Small intestine (tissue), 7 donors: Measurements from ENCODE around the gene NKPD1. TPM values are rescaled to one million over a fixed set of nuclear protein-coding genes. Genes with fewer than 3 reads are reported as not detected.
A peak's percentile ranks its signal among the peaks of the same experiment; 100 is the strongest.

Experiments
- DNase-seq, 2 donors: peaks; one replicate each; pipeline versions ENCODE4 v3.0.0 to v3.0.0-alpha.2; 2013
- FAIRE-seq: peaks from 2 replicates; lab custom pipeline; 2012; peaks lifted over from hg19 to GRCh38; lab: Jason Lieb, UNC
- H3K27ac ChIP-seq, 3 donors: one replicate each; pipeline ENCODE4 v1.5.1; 2013; ENCODE audit warnings: low read length in 2 of 3, mild to moderate bottlenecking in 2 of 3, control low read depth in 1 of 3, inconsistent platforms in 1 of 3, low read depth in 1 of 3, moderate library complexity in 1 of 3
- H3K27me3 ChIP-seq, 3 donors: one replicate each; pipeline ENCODE4 v1.6.1; 2013; ENCODE audit warnings: low read length in 3 of 3, inconsistent platforms in 1 of 3; ENCODE audit not compliant: control insufficient read depth in 3 of 3, insufficient read depth in 3 of 3
- H3K36me3 ChIP-seq, 3 donors: one replicate each; pipeline ENCODE4 v1.6.1; 2013; ENCODE audit warnings: low read length in 3 of 3, inconsistent platforms in 1 of 3, low read depth in 1 of 3, mild to moderate bottlenecking in 1 of 3, moderate library complexity in 1 of 3; ENCODE audit not compliant: control insufficient read depth in 3 of 3, insufficient read depth in 2 of 3
- H3K4me1 ChIP-seq, 3 donors: one replicate each; pipeline ENCODE4 v1.6.1; 2013; ENCODE audit warnings: low read length in 2 of 3, inconsistent platforms in 1 of 3, low read depth in 1 of 3, mild to moderate bottlenecking in 1 of 3, moderate library complexity in 1 of 3; ENCODE audit not compliant: control insufficient read depth in 3 of 3, insufficient read depth in 2 of 3
- H3K4me3 ChIP-seq, 3 donors: one replicate each; pipeline ENCODE4 v1.5.1; 2013; ENCODE audit warnings: low read length in 3 of 3, control low read depth in 1 of 3, inconsistent platforms in 1 of 3, low read depth in 1 of 3, mild to moderate bottlenecking in 1 of 3, moderate library complexity in 1 of 3
- H3K9me3 ChIP-seq, 2 donors: one replicate each; pipeline ENCODE4 v1.6.1; 2013; ENCODE audit warnings: low read depth in 1 of 2, low read length in 1 of 2; ENCODE audit not compliant: control insufficient read depth in 2 of 2, insufficient read depth in 1 of 2
- WGBS, 3 donors: extraction: QIAGEN DNeasy Blood & Tissue Kit; methylation state at CpG; one replicate each; pipeline ENCODE4 v1.1.7; 2013; 5-methylcytosine and 5-hydroxymethylcytosine counted together
- polyA plus RNA-seq, 4 donors: library from polyadenylated mRNA; stranded (reverse) in 3 of 4; unstranded in 1 of 4; fragments of 200-250 nt in 3 of 4; fragments of 120-200 nt in 1 of 4; gene quantifications; one replicate each; pipeline versions ENCODE4 v1.2.1 to v1.2.3, GENCODE V29; 2013
- donor health status: healthy with polysubstance abuse.
- donor health status: control.
- donor health status: control.
- donor health status: Bipolar disorder and iron deficiency.
- donor health status: healthy.

The NKPD1 gene
- polyA plus RNA-seq, 4 donors, result 0.09 to 0.13 TPM; not detected in 2

DNA sequence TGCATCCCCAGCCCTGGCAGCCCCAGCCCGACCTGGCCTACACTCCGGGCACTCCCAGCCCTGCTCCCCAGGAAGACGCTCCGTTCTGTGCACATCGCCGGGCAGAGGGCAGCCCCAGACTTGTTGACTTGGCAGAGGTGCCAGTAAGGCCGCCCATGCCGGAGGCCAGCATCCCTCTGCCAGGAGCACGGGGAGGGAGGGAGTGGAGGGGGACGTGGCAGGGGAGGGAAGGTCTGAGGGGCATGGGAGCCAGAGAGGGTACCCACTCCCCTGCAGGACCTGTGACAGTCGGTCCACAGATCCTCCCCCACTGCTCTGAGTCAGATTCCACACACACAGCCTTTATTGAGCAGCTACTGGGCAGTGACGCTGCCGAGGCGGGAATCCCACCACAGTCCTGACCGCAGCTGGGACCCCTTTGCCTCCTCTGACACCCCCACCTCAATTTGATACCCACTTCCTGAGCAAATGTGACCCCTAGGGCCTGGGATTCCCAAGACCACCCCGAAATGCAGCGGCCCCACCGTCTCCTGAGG, 1.9 kb upstream of the NKPD1 start:
- H3K4me1 ChIP-seq, result peaks cover 0 to 11% (median 0%) of the 10 kb centered on the region in 3 donors
- 52 to 82% (median 72%) methylated on average over 16 to 18 of the region's 18 CpGs for WGBS, 3 donors
- H3K9me3 ChIP-seq, result no peaks in the 10 kb centered on the region
- peaks cover 0 to 18% (median 2%) of the 10 kb centered on the region in 3 donors for H3K27me3 ChIP-seq
- DNase-seq (no peak), FAIRE-seq (no peak)
- no peak overlapping the region for H3K4me3 ChIP-seq
- H3K36me3 ChIP-seq, result peaks cover 0 to 4% (median 0%) of the 10 kb centered on the region in 3 donors
- H3K27ac ChIP-seq, result no peak overlapping the region

DNA sequence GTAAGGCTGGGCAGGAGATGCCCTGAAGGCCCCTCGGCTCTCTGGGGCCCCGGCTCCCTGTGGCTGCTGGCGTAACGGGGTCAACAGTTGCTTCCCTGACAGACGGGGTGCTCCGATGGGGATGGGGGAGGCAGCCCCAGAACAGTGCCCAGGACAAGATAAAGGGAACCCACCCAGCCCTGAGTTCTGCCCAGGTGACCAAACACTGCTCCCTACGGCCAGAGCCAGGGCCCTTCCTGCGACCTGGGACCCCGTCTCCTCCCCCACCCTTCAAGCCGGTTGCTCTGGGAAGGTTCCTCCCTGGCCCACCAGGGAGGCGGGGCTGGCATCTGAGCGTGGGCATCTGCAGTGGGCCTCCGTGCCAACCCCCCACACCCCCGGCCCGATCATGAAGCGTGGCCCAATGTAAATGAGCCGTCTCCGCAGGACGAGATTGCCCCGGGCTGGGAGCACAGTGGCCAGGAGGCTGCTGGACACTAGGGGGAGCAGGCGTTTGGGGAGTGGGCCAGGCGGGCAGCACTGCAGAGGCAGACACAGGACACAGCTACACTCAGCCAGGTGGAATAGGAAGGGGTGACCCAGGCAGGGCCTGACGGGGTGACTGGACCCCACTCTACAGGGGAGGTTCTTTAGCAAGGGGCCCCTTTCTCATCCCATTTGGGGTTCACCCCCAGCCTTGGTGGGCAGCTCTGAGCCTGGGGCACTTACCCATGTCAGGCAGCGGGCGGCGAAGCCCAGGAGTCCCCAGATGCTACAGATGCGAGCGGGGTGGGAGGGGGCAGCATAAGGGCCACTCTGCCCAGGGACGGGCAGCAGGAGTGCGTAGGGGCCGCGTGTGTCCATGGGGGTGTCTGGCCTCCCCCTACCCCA, 1.2 kb upstream of the NKPD1 start:
- peaks cover 0 to 18% (median 2%) of the 10 kb centered on the region in 3 donors for H3K27me3 ChIP-seq
- WGBS, 3 donors, result 32 to 49% (median 44%) methylated on average over 28 to 32 of the region's 32 CpGs
- no peak overlapping the region for H3K27ac ChIP-seq
- peaks cover 0 to 4% (median 0%) of the 10 kb centered on the region in 3 donors for H3K36me3 ChIP-seq
- peaks cover 0 to 11% (median 0%) of the 10 kb centered on the region in 3 donors for H3K4me1 ChIP-seq
- H3K4me3 ChIP-seq, result no peak overlapping the region
- no peak for DNase-seq
- no peak for FAIRE-seq
- no peaks in the 10 kb centered on the region for H3K9me3 ChIP-seq

GRCh38 chr19:45159971-45160324, 834 bp downstream of the NKPD1 start:
- Histone ChIP-seq H3K27ac (no peak overlapping the region), H3K27me3 (peaks cover 0 to 32% (median 2%) of the 10 kb centered on the region in 3 donors), H3K9me3 (no peaks in the 10 kb centered on the region), H3K4me3 (no peak overlapping the region), H3K4me1 (peaks cover 0 to 11% (median 0%) of the 10 kb centered on the region in 3 donors), H3K36me3 (peaks cover 0 to 4% (median 0%) of the 10 kb centered on the region in 3 donors)
- DNase-seq (no peak), FAIRE-seq (no peak)
- WGBS, 3 donors, result 24 to 65% (median 42%) methylated on average over 10 of the region's 10 CpGs

- no peak for FAIRE-seq
- no peak for DNase-seq
- 80 to 85% (median 80%) methylated on average over 9 to 12 of the region's 12 CpGs for WGBS, 3 donors
- Histone ChIP-seq H3K9me3 (no peaks in the 10 kb centered on the region), H3K27me3 (peaks cover 0 to 37% (median 2%) of the 10 kb centered on the region in 3 donors), H3K27ac (no peak overlapping the region), H3K4me1 (peaks cover 0 to 13% (median 0%) of the 10 kb centered on the region in 3 donors), H3K4me3 (no peak overlapping the region), H3K36me3 (peaks cover 0 to 4% (median 0%) of the 10 kb centered on the region in 3 donors)
Measured at GRCh38 chr19:45159210-45159970, 1.4 kb downstream of the NKPD1 start.

DNA sequence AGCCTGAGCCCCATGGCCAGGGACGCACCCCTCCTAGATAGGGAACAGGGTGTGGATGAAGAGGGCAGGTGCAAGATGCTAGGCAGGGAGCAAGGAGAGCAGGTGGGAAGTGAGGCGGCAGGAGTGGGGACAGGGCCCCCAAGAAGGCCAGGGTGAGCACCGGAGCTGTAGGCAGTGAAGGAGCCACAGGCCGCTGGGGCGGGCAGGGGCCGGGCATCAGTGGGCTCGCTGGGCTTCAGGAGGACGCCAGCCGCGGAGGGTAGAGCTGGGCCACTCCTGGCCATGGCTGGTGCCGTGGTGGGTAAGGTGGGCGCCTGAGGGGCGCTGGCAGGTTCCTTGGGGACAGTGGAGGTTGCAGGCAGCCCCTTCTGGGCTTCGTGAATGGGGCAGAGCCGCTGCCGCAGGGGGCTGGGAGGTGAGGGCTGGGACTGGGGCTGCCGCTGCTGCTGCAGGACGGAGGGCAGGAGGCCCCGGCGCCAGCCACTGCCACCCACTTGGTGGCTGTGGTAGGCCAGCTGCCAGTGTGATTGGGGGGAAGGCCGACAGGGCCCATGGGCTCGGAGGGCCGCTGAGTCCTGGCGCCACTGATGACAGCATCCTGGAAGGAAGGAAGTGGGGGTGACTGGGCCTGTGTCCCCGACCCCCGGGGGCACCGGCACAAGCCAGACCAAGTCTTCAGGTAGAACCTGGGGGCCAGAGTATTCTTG, 2.1 kb downstream of the NKPD1 start:
- no peaks in the 10 kb centered on the region for H3K9me3 ChIP-seq
- WGBS, 3 donors, result 56 to 74% (median 67%) methylated on average over 16 to 27 of the region's 27 CpGs
- FAIRE-seq (no peak), DNase-seq (no peak)
- peaks cover 0 to 20% (median under 1%) of the 10 kb centered on the region in 3 donors for H3K4me1 ChIP-seq
- H3K4me3 ChIP-seq, result no peak overlapping the region
- peaks cover 0 to 44% (median 2%) of the 10 kb centered on the region in 3 donors for H3K27me3 ChIP-seq
- no peak overlapping the region for H3K27ac ChIP-seq
- peaks cover 0 to 4% (median 0%) of the 10 kb centered on the region in 3 donors for H3K36me3 ChIP-seq

DNA sequence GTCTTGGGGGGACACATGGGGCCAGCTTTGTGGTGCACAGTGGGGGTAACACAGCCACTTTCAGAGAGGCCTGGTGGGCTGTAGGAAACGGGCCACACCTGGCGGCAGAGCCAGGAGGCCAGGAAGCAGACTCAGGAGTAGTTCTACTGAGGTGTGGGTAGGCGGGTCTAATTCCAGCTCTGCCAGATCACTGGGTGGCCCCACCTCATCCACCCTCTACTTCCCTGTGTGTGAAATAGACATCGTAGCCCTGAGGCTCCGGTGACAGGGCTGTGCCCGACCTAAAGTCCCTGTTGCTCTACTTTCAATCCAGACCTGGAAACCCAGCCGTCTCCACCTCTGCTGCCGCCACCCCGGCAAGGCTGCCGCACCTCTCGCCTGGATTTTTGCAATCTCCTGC, 4.0 kb downstream of the NKPD1 start:
- no peaks in the 10 kb centered on the region for H3K36me3 ChIP-seq
- no peak for FAIRE-seq
- whole genome bisulfite sequencing, 3 donors, result 34 to 64% (median 46%) methylated on average over 11 of the region's 11 CpGs
- no peak overlapping the region for H3K27ac ChIP-seq
- H3K9me3 ChIP-seq, result no peaks in the 10 kb centered on the region
- peaks cover 2 to 62% (median 3%) of the 10 kb centered on the region in 3 donors for H3K27me3 ChIP-seq
- H3K4me1 ChIP-seq, result peaks cover 0 to 30% (median 2%) of the 10 kb centered on the region in 3 donors
- no peak overlapping the region for H3K4me3 ChIP-seq
- DNase-seq, result peak in 1 of 2 donors; percentile 37

DNA sequence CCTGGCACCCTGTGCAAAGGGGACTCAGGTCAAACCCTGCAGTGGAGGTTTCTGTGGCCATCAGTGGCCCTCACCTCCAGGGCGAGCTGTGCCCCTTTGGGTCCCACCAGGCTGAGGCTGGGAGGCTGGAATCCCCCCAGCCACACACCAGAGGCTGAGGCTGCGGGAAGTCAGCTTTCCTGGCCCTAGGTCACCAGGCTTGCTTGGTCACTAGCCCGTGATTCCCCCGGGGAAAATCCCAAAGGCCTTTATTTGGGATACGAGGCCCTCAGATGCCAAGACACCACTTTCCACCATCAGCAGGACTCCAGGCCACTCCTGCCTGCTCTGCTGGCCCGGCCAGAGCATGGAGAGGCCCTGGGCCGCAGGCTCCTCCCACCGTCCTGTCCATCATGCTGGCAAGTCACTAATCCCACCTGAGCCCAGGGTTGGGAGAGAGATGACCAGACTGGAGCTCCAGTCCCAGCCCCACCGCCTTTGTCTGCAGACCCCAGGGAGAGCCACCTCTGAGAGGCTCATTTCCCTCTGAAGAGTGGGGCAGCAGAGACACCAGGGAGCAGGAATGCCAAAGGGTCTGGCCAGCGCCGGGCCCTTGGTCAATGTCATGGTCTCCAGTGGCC, 4.7 kb downstream of the NKPD1 start:
- WGBS, 3 donors, result 82 to 87% (median 83%) methylated on average over 11 of the region's 11 CpGs
- Histone ChIP-seq H3K27ac (no peak overlapping the region), H3K9me3 (no peaks in the 10 kb centered on the region), H3K4me3 (no peak overlapping the region), H3K36me3 (peaks cover 0 to 2% (median 0%) of the 10 kb centered on the region in 3 donors), H3K27me3 (peaks cover 2 to 62% (median 4%) of the 10 kb centered on the region in 3 donors), H3K4me1 (peaks cover 0 to 26% (median 2%) of the 10 kb centered on the region in 3 donors)
- DNase-seq (no peak), FAIRE-seq (no peak)
